GM10248 (cell line): ENCODE measurements around the gene OST4.

ENCODE experiments used
- CTCF ChIA-PET: fragments of 300-600 bp; sonication (Branson Sonifier 250); formaldehyde crosslinking; extraction: SDS; loops from one replicate; lab custom pipeline; 2021; ENCODE audit warnings: antibody characterized with exemption; lab: Yijun Ruan, JAX
- POLR2A ChIA-PET: fragments of 350-650 bp; sonication (Branson Sonifier 250); formaldehyde crosslinking; extraction: SDS; loops from one replicate; lab custom pipeline; 2020; ENCODE audit warnings: antibody characterized with exemption; lab: Yijun Ruan, JAX
- DNase-seq: peaks from one replicate; pipeline ENCODE4 v3.0.0; 2012; ENCODE audit errors: extremely low spot score
- CTCF ChIP-seq: IDR thresholded peaks from 2 replicates; pipeline ENCODE4 v1.5.1; 2012; ENCODE audit warnings: mild to moderate bottlenecking, low read depth; ENCODE audit errors: extremely low read depth, missing control alignments, control extremely low read depth

The OST4 gene

GRCh38 chr2:27080603-27080936, 9.1 kb upstream of the OST4 start:
- DNase-seq = no peak
- no peak for TF ChIP-seq CTCF
- CTCF ChIA-PET = interaction anchor here (0.7 to 9.6 kb wide), 16 partner anchors 9 to 270 kb away, joined by 3 to 105 read pairs (median 6); partner anchors contain the start of genes AGBL5, OST4 and TMEM214
- POLR2A ChIA-PET = interaction anchor here (1.3 kb wide), 1 partner anchor 9 kb away, joined by 5 read pairs; the partner anchor contains the start of gene OST4

- no peak for TF ChIP-seq CTCF
- no peak for DNase-seq
- POLR2A ChIA-PET = no interaction called here
- CTCF ChIA-PET = interaction anchor here (0.7 to 9.6 kb wide), 8 partner anchors 9 to 270 kb away, joined by 3 to 105 read pairs (median 10); partner anchors contain the start of genes AGBL5 and OST4
Observed at GRCh38 chr2:27080140-27080469, 8.7 kb upstream of the OST4 start.

GRCh38 chr2:27079233-27080139, 8.0 kb upstream of the OST4 start:
- CTCF ChIA-PET = interaction anchor here (1.5 to 9.6 kb wide), 4 partner anchors 8 to 29 kb away, joined by 3 to 105 read pairs (median 13); partner anchors contain the start of genes AGBL5 and OST4
- POLR2A ChIA-PET = no interaction called here
- no peak for TF ChIP-seq CTCF
- no peak for DNase-seq

- no peak for DNase-seq
- CTCF ChIA-PET = interaction anchor here (1.4 to 1.9 kb wide), 3 partner anchors 7 to 21 kb away, joined by 3 to 4 read pairs (median 3); partner anchors contain the start of gene OST4
- POLR2A ChIA-PET = no interaction called here
- TF ChIP-seq CTCF = no peak
Observed at GRCh38 chr2:27078267-27079194, 7.1 kb upstream of the OST4 start, which contains the start of gene EMILIN1. Gene EMILIN1 (plus strand): TSS chr2:27078615. CDS start chr2:27079066, 451 bp downstream.

- DNase-seq = no peak
- ChIA-PET CTCF (interaction anchor here (1.4 to 1.9 kb wide), 2 partner anchors 17 to 22 kb away, joined by 3 to 4 read pairs; no protein-coding TSS in a partner anchor), POLR2A (interaction anchor here (0.6 kb wide), 1 partner anchor 148 kb away, joined by 9 read pairs; no protein-coding TSS in a partner anchor)
Observed at GRCh38 chr2:27077231-27077630, 5.8 kb upstream of the OST4 start.

More at GRCh38 chr2:27077231-27077630, 5.8 kb upstream of the OST4 start:
- TF ChIP-seq CTCF = no peak
